Measurements from ENCODE around the gene NUAK1.

GRCh38 chr12:106030210-106031071 lies 108.3 kb downstream of the NUAK1 start:
- no peak for TF ChIP-seq GATA2 (IDR thresholded peaks at IDR 0.05; ENCODE audit: low read depth, low read length)
- TF ChIP-seq GATA3 (IDR thresholded peaks at IDR 0.05; ENCODE audit: low read depth, low read length) = no peak
